Measurements from ENCODE around the gene CFAP61.
"Not testable (repeated sequence)": the region's sequence is repeated elsewhere in the genome, so short reads cannot be mapped to it uniquely, and the experiment has no call there.

The CFAP61 gene, protein sequence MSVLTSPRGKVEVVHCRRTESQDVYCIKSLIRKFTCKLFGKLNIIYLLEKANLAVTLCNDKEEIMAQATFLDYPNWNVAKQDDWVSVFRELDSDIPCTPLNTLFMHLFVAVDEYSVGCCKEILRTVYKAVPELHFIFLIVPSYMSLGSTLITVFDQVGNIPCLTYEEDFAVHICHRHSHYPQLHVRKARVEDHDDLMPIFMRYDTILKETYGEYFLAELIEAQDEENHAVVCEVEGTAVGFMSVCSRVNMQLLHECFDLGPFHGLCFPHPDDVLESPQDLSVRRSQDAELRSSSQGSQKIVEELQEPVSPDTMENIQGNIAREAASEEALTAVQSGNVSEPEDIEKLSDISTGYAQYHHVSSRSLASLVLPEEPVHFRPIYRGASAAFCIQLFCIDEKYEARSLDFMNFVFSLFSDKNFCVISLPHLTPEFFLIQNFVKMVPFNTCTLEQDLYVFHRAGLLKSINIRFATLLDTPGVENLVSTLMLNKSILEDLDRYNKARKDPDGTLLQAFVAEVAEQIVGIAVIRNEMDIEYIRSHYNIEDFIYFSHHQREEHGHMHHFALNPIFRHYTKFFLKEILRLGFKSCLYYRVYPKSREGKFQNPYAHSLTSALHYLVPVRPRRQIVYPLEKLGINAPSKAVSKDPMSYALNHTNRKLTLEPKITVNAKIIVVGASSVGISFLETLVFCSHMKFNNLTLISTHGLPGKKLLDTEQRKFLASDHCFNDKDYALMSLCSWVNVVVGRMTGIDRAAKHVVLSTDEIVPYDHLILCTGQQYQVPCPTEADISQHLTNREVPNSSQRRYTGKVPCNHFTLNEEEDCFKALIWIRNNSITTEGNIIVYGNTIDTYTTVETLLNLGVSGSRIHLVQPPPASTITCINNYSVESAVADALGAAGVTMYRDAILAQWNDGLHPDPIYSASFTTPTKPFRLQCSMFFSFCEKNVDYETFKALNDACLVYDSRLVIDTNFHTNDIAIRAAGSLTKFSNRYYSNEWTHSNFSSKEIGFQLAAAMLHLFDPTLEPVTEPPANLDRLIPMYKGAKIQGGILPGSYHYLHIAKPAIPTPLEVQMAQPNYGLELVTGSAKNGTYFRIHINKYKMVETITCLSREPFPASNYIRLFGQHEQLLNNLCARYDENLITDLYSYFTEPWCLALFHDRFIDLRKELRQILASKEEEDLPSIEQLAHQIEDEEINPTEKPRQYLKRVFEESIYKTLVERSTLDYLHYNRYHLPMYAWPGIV

DNA sequence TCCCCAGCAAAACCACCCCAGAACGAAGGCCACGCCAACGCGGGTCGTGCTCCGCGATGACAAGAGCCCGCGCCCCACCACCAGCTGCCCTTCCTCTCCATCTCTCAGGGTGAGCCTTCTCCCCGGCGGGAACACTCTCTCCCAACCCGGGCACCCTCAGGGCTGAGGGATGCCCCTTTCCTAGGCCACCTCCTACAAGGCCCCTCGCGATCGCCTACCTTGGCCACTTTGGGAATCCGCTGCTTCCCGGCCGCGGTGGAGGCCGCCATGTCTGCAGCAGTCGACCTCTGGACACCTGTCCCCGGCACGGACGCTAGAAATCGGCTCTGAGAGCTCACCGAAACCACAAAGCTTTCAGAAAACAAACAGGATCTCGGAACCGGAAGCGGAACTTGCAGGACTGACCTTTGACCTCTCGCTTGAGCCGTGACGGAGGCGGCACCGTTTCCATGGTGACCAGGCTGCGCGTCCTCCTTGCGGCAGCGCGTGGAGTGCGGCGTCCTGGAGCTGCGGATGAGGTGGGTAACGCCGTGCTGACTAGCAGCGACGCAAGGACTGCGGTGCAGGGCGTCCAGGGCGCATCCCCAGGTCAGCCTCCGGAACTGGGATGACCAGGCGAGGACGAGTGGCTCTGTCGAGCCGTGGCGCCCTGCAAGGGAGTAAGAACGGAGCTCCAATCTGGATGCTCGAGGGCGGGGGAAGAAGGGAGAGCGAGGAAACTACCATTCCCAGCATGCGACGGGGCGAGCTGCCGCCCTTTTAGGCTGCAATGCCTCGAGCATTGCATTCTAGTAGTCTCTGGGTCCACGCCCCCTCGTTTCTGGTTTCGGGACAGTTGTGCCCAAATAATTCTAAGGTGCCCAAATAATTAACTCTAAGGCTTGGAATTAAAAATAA, at the start of gene CFAP61, which contains the start of gene CRNKL1:
CFAP61 (plus strand) TSS at position 459 of the 897 bp plus-strand sequence. CDS start 4,122 bp downstream, outside the sequence.
CRNKL1 (minus strand) TSS at position 393 of the 897 bp plus-strand sequence; CDS start at position 269, 124 bp downstream.
- DNase-seq (ENCODE audit: low read depth in 2 of 2), result peak; percentile 93 to 94

DNA sequence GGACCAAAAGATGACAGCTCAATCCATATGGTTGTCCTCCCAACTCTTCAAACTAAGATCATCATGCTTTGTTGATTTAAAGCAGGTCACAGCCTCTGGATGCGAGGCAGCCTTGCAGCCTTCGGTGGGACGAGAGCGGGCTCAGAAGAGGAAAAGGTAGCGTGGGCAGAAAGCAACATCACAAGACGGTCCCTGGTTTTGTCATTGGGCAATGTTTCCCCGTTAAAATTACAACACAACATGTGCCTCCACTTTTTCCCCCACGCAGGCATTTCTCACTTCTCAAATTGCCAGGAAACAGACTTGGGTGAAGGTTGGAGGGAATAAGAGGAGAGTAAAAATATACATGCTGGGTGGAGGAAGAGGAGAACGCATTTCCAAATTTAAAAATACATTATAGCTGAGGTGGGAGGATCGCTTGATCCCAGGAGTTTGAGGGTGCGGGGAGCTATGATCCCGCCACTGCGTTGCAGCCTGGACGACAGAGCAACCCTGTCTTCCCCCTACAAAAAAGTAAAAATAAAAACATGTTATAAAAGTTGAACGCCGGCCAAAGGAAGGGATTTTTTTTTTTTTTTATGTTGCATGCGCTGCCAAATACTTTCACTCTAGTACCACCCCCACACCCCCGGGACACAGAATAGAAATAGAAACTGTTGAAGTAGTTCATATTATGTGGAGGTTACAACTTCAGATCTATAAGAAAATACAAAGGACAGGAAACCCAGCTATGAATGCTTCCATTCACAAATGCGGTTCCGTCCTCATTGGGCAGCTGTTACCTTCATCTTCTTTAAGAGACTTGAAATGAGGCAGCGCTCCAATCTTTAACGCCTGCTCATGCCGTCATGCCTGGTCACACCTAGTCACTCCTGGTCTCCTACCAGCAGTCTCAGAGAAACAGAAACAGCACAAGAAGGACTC, 49.0 kb upstream of the CFAP61 start:
- DNase-seq (ENCODE audit: low read depth in 2 of 2), result no peak

DNA sequence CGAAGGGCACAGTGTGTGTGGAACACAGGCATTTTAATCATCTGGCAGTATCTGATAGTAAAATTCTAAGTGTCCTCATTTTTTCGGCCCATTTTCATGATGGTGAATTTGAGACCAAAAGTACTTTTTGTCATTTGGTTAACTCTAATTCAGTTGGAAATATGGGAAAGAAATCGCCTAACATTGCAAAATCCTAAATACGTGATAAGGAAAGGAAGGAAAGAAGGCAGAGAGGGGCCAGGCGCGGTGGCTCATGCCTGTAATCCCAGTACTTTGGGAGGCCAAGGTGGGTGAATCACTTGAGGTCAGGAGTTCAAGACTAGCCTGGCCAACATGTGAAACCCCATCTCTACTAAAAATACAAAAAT, 48.4 kb upstream of the CFAP61 start:
- DNase-seq (ENCODE audit: low read depth in 2 of 2), result not testable (repeated sequence)

DNA sequence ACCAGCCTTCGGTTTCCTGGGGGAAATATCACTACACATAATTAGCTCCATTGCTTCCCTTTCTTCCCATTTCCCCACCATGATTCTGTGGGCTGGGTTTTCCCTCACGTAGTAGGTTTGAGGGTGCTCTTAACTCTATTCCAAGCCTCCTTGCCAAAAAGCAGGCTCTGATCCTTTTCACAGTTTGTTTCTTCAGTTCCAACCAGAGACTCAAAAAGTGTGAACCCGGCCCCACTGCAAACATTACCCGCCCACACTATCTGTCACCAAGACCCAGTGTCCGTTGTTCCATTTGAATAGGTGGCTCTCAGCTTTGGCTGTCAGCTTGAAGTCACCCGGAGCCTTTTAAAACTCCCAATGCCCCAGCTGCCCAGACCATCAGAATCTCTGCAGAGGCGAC, 47.0 kb upstream of the CFAP61 start:
- no peak for DNase-seq (ENCODE audit: low read depth in 2 of 2)

DNA sequence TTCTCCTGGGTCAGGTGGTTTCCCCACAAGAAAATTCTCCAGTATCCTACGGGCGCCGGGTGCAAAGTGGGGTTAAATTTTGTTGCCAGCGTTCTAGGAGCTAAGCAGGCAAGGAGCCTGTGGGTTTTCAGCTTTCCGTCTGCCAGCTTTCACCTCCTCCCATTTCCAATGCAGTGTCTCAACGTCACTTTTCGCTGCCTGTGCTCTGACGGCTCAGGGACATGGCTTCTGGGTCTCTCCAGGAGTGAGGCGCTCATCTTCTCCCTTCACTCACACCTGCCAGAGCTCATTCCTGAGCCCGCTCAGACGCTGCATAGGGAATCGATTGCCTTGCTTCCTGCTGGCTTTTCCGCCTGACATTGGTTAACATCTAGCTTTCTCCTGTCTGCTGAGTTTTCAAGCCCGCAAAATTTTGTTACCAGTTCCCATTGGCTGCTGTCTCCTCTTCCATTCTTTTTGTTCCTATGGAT, 42.5 kb upstream of the CFAP61 start:
- DNase-seq (ENCODE audit: low read depth in 2 of 2), result no peak

DNA sequence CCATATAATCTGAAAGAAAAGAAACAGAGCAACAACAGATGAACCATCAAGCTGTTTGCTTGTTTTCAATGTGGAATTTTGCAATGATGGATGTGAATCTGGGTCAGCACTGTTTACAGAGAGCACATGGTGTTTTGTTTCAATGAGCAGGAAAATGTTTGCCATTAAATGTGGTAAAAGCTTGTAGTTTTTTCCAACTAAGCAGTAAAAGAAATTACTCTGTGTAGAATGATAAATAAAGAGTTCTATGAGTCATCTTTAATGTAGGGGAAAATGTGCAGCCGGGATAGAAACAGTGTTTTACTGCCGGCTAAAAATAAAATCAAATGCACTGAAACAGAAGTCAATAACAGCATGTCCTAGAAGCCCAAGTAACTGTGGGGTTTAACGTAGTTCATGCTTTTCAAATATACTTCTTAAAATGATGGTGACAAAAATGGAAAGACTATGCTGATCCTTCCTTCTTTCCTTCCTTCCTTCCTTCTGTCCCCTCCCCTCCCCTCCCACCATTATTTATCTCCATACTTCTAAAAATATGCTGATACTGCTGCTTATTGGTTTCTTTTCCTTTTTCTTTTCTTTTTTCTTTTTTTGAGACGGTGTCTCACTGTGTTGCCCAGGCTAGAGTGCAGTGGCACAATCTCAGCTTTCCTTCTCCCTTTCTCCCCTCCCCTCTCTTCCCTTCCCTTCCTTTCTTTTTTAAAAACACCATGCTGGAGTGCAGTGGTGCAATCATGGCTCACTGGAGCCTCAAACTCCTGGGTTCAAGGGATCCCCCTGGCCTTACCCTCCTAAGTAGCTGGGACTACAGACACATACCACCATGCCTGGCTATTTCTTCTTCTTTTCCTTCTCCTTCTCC, 41.5 kb upstream of the CFAP61 start:
- DNase-seq (ENCODE audit: low read depth in 2 of 2), result no peak

DNA sequence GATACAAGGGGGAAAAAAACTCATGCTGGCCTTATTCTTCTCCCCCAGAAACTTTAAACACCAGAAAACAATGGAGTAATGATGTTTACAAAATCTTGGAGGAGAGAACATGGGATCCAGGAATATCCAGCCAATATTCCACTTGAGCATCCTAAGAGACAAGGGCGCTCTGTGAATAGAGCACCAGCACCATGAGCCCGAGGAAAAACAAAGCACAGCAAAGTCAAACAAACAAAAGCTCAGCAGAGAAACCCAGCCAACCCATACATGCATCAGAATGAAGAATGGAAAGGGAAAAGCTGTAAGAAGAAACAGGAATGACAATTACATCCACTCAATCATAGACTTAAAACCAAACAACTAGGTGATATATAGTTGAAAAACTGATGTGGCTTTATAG, 39.8 kb upstream of the CFAP61 start:
- no peak for DNase-seq (ENCODE audit: low read depth in 2 of 2)

DNA sequence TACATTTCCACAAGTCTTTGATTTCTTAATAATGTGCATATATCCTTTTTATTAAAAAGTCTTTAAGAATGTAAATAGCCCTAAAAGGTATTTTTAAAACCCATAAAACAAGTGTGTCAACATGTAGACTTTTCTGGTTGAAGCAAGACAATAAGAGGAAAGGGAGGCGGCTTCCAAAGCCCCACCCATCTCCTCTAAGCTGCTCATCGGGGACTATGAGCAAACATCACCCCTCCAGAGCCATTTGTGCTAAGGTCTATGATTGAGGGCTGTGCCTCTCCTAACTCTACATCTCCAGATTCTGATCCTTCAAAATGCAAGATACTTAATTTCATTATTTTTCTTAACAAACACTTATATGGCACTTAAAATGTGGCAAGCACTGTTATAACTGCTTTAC, 37.7 kb upstream of the CFAP61 start:
- no peak for DNase-seq (ENCODE audit: low read depth in 2 of 2)

DNA sequence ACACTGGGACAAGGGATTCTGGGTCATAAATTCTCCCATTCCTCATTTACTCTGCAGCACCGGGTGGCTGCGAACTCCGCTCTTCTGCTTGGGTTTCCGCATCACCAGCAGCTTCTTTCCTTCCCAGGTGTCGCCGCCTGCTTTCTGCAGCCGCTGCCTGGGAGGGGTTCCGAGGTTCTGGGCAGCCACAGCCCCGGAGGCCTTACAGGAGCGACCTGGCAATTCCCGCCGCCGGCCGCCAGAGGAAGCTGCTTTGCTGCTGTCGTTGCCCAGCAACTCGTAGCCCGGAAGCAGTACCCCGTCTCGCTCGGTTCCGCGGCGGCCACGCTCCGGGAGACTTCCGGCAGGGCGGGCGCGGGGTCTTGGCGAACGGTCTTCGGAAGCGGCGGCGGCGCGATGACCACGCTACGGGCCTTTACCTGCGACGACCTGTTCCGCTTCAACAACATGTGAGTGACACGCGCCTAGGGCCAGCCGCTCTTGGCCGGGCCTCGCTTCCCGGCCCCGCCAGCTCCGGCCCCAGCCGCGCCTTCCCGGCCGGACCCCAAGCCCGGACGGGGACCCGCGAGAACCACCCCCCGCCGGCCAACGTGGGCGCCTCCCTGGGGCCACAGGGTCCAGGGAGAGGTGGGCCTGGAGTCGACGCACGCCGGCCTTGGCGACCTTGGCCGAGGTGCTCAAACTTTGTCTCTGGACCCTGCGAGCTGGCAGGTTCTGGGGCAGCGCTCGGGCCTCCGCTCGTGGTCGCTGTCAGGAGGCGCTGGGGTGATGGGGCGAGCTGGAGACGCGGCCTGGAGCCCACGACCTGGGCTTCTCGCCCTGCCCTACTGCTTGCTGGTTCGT, 35.1 kb upstream of the CFAP61 start, which contains the start of gene NAA20:
NAA20 (plus strand) TSS at position 362 of the 843 bp plus-strand sequence; CDS start at position 397, 35 bp downstream.
- DNase-seq (ENCODE audit: low read depth in 2 of 2), result peak; percentile 85

DNA sequence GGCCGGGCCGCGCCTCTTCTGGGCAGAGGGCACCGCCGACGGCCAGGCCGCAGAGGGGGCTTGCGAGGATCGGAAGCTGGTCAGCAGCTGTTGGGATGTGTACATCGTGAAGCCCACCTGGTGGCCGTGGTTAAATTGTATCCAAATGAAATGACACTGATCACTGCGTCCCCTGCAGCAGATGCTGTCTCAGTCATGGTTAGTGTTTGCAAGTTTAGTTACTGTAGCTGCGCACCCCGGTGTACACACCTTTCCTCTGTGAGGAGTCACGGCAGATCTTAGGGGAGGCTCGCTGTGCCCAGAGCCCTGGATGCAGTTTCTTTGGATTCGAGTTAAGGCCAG, 34.5 kb upstream of the CFAP61 start:
- no peak for DNase-seq (ENCODE audit: low read depth in 2 of 2)

DNA sequence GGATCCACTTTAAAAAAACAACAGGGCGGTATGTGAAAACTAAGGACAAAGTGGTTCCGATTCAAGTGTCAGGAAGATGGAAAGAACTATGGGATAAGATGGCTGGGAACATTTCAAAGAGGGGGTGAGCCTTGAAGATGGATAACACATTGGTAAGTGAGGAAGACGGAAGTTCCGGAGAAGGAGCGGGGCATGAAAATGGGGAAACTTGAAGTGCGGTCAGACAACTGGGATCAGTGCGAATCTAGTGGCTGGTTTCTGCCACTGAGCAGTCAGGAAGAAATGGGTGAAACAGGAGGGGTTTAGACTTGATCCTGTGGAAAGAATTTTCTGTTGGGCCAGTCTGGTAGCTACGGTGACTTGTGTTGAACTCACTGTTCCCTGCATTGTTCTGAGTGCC, 34.0 kb upstream of the CFAP61 start:
- DNase-seq (ENCODE audit: low read depth in 2 of 2), result no peak

DNA sequence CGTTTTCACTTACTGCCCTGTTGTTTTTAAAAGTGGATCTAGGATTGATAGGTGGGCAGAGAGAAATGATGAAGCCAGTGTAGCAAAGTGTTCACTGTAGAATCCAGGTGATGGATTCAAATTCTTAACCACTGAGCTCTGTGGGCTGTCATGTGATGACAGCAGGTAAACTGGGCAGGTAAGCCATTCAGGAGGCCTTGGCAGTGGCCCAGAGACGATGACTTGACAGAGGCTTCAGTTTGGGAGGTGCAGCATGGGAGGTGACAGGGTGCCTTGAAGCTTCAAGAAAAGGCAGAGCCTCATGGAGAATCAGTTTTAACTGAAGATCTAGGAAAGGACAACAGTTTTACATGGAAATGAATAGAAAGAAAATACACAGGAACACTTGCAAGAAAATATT, 33.2 kb upstream of the CFAP61 start:
- DNase-seq (ENCODE audit: low read depth in 2 of 2), result no peak

DNA sequence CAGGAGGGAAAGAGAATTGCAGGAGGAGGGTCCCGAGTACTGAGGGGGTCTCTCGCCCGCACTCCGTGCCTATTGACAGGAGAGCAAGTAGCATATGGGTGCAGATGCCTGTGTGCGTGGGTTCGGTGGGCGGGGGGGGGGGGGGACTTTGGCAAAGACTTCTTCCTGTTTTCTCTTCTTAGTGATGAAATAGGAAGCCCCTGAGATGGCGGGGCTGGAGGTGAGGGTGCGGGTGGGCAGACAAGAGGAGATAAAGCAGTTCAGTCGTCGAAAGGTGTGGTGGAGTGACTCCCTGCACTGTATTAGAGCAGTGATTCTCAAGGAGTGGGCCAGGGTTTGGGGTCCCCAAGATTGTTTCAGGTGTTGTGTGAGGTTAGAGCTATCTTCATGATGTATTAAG, 31.4 kb upstream of the CFAP61 start:
- DNase-seq (ENCODE audit: low read depth in 2 of 2), result no peak

DNA sequence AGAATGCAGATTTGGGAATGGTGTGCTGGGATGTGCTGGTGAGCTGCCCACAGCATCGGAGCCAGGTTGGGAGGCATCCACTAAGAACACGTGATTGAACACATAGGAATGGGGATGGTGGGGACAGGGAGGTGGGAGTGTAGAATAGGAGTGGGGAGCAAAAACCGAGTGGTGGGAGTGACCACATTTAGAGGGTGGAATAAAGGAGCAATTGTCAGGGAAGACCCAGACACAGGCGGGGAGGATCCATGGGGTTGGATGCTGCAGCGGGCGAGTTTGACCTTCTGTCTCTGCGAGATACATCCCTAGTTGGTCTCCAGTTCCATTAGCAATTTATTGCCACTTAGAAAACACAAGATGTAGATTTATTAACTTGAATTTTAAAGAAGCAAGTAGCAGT, 30.5 kb upstream of the CFAP61 start:
- no peak for DNase-seq (ENCODE audit: low read depth in 2 of 2)

DNA sequence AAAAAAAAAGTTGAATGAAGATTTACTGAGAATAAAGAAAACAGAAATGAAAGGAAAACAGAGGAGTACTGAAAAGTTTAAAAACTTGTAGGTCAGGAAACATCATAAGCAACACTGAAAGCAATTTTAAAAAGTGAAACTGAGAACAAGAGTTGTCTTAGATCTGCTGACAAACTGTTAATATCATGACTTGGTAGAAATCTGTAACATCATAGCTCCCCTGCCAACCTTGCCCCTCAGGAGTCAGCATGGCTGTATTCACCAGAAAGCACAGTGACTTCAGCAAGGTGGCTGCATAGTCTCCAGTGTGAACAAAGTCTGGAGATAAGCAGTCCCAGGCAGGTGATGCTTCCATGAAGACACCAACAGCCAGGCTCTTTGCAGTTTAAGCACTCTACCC, 29.8 kb upstream of the CFAP61 start:
- DNase-seq (ENCODE audit: low read depth in 2 of 2), result no peak

DNA sequence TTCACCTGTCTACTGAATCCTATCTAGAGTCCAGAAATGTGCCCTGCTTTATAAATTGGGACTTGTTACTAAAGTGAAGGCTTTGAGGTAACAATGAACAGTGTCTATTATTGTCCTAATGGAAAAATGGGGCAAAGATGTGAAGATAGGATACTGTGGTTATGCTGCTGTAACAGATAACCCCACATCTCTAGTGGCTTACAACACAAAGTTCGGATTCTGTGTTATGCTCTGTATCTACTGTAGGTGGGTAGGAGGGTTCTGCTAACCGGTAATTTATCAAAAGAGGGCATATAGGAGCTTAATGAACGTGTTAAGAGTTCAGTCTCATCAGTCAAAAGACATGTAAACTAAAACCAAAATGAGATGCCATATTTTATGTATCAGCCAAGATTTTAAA, 28.9 kb upstream of the CFAP61 start:
- DNase-seq (ENCODE audit: low read depth in 2 of 2), result no peak

DNA sequence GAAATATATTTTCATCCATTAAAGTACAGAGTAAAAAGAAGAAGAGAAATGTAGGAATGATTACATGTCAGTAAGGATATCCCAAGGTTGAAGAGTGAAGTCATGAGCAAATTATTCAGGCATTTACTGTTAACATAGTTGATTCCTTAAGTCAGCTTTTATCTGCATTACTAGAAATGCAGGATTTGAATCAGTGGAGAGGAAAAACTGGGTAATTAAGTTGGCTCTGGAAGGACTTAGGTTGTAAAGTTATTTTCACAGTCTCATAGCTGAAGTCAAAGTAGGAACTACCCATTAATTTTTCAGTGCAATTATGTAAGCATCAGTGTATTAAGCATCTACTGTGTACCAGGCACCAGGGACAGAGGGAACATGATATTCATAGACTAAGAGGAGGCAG, 27.4 kb upstream of the CFAP61 start:
- DNase-seq (ENCODE audit: low read depth in 2 of 2), result no peak

DNA sequence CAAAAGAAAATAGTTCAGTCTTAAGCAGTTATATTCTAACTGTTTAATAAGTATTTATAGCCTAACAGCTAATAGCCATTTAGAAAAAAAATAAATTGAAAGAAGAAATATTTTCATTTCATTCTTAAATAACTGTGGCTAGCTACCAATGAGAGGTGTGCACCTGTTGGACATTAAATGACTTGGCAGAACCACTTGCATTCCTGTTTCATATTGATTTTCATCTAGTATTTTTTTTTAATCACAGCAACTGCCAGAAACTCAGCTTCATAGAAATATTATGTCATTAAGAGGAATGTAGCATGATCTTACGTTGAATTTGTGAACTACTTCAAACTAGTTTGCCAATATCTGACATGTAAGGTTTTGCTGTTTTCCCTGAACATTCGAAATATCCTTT, 25.0 kb upstream of the CFAP61 start:
- DNase-seq (ENCODE audit: low read depth in 2 of 2), result no peak
